GM10248 (cell line): ENCODE measurements around the gene ARHGAP26.

Source experiments
- CTCF ChIA-PET: fragments of 300-600 bp; sonication (Branson Sonifier 250); formaldehyde crosslinking; extraction: SDS; loops from one replicate; lab custom pipeline; 2021; ENCODE audit warnings: antibody characterized with exemption; lab: Yijun Ruan, JAX
- POLR2A ChIA-PET: fragments of 350-650 bp; sonication (Branson Sonifier 250); formaldehyde crosslinking; extraction: SDS; loops from one replicate; lab custom pipeline; 2020; ENCODE audit warnings: antibody characterized with exemption; lab: Yijun Ruan, JAX
- DNase-seq: peaks from one replicate; pipeline ENCODE4 v3.0.0; 2012; ENCODE audit errors: extremely low spot score
- TF ChIP-seq, protein P1 (sequence below): IDR thresholded peaks from 2 replicates; pipeline ENCODE4 v1.5.1; 2012; ENCODE audit warnings: mild to moderate bottlenecking, low read depth; ENCODE audit errors: extremely low read depth, missing control alignments, control extremely low read depth

ARHGAP26 gene

DNA sequence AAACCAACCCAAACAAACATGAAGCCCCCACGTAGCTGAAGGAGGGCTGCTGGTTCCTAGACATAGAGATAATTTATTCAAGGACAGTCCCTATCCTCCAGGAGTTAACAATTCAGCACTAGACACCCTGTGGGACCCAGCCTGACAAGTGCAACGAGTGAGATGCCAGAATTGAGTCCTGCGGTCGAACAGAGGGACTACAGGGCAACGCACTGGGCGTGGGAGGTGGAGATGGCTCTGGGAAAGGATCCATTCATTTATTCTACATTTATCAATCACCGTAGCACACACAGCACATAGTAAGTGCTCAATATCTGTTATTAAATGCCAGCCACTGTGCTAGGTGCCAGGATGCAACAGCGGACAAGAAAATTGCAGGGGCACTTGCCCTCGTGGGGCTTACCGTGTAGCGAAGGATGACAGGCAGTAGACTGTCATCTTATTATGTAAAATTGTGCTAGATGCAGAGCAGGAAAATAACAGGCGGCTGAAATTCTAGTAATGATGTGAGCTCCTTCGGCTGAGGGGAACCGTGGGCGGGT is 855 bp upstream of the ARHGAP26 start:
- ChIA-PET POLR2A (no interaction called here), CTCF (interaction anchor here (1.1 to 5.4 kb wide), 6 partner anchors 10 to 119 kb away, joined by 3 to 30 read pairs (median 5); no protein-coding TSS in a partner anchor)
- TF ChIP-seq, protein P1, sequence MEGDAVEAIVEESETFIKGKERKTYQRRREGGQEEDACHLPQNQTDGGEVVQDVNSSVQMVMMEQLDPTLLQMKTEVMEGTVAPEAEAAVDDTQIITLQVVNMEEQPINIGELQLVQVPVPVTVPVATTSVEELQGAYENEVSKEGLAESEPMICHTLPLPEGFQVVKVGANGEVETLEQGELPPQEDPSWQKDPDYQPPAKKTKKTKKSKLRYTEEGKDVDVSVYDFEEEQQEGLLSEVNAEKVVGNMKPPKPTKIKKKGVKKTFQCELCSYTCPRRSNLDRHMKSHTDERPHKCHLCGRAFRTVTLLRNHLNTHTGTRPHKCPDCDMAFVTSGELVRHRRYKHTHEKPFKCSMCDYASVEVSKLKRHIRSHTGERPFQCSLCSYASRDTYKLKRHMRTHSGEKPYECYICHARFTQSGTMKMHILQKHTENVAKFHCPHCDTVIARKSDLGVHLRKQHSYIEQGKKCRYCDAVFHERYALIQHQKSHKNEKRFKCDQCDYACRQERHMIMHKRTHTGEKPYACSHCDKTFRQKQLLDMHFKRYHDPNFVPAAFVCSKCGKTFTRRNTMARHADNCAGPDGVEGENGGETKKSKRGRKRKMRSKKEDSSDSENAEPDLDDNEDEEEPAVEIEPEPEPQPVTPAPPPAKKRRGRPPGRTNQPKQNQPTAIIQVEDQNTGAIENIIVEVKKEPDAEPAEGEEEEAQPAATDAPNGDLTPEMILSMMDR = no peak
- DNase-seq = no peak

DNA sequence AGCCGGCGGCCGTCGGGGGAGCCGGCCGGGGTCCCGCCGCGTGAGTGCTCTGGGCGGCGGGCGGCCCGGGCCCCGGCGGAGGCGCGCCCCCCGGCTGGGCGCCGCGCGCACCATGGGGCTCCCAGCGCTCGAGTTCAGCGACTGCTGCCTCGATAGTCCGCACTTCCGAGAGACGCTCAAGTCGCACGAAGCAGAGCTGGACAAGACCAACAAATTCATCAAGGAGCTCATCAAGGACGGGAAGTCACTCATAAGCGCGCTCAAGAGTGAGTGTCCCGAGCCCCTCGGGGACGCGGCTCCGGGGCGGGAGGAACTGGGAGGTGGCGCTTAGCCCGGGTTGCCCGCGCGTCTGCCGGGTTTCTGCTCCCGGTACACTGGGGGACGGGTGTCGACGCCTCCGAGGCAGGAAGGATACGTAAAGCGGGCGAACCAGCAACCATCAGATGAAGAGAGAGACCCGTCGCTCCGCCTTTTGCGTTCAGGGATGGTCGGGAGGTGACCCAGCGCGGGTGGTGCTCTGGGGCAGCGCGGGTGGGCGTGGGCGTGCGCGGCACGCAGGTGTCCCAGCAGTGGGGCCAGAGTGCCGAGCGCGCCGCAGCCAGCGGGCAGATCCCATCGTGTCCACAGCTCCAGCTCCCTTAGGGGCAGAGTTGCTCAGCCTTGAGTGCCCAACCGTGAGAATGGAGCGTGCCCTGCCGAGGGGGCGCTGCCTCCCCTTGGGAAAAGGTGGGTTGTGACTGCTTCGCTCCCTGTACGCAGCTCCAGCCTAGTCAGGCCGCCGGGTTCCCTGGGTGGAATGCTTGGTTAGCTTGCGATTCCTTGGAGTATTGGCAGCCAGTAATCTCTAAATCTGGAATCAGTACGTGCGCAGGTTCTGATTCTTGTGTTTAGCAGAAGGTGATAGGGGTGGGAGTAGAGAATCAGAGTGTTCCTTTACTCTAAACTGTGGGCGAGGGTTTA is 753 bp downstream of the ARHGAP26 start:
- ChIA-PET CTCF (interaction anchor here (0.9 to 5.4 kb wide), 8 partner anchors 9 to 57 kb away, joined by 3 to 30 read pairs (median 4); no protein-coding TSS in a partner anchor), POLR2A (no interaction called here)
- TF ChIP-seq, protein P1 = no peak
- peak; percentile 40 for DNase-seq

DNA sequence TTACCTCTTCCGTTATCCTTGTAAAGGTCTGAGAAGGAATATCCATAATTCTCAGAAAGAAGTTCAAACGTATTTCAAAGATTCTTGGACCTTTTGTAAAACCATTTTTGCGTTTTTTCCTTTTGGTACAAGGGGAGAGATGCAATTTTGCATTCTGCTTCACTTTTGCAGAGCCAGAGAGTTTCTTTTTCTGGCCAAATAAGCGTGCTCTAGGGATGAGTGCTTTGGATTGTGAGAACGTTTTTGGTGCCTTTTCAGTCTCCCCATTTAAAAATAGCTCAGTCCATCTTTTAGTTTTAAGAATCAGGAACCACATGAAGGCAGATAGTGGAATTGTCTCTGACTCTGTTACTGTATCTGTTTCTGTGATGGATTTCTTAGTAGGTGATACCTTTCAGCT is 1.5 kb downstream of the ARHGAP26 start:
- CTCF ChIA-PET = interaction anchor here (0.9 to 5.4 kb wide), 6 partner anchors 10 to 1197 kb away, joined by 3 to 30 read pairs (median 4); no protein-coding TSS in a partner anchor
- POLR2A ChIA-PET = no interaction called here
- DNase-seq = no peak
- TF ChIP-seq, protein P1 = no peak

DNA sequence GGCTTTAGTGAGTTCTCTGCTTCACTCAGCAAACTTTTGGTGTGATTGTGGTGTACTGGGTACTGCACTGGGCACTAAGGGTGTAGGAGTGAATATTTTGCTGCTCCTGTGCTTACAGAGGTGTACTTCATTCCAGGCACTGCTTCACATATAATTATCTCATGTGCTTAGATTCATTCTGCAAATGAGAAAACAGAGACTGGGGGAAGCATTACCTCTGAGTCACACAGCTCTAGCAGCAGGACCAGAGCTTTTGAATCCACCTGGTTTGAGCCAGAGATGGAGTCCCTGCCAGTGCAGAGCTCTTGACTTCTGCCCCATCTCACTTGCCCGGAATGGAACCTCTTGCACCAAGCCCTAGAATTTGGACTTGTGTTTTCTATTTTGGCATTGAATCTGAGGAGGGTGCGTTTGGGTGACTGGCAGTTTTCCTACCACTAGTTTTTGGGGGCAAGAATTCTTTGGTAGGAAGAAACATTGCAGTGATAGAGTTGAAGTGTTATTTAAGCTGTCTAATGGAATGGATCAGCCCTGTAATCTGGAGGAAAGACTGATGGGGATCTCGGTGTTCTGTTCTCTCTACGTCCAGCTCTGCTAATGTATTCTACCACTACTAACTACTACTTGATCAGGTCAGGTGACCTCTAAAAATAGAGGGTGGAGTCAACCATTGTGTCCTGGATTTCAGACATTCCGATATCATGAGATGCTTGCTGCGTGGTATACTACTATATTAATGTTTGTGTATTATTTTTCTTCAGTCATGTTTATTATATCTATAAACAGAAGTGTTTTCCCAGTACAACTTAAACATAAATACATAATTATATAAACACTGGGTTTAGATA is 2.5 kb downstream of the ARHGAP26 start:
- ChIA-PET POLR2A (no interaction called here), CTCF (interaction anchor here (0.8 to 2.3 kb wide), 6 partner anchors 10 to 1196 kb away, joined by 3 to 8 read pairs (median 3); no protein-coding TSS in a partner anchor)
- no peak for DNase-seq
- TF ChIP-seq, protein P1 = no peak

DNA sequence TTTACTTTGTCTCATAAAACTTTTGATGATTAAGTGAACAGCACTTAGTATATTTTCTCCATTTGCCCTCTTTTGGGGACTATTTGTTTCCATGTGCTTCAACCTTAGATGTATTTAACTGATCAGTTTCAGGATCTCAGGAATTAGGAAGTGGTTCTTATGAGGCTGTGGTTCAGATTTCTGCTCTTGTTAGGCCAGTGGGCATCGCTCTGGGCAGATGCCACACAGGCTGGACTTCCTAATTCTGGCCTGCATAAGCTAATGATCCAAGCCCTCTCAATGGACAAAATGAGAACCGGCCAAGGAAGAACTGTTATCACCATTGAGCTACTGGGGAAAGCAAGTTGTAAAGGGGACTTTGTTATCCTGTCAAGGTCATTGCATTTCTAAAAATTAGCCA is 6.9 kb downstream of the ARHGAP26 start:
- DNase-seq = no peak
- TF ChIP-seq, protein P1 = no peak
- POLR2A ChIA-PET = no interaction called here
- CTCF ChIA-PET = interaction anchor here (1.2 to 2.0 kb wide), 2 partner anchors 64 to 111 kb away, joined by 3 to 5 read pairs; no protein-coding TSS in a partner anchor
